ENCODE data around the gene TFDP1.

DNA sequence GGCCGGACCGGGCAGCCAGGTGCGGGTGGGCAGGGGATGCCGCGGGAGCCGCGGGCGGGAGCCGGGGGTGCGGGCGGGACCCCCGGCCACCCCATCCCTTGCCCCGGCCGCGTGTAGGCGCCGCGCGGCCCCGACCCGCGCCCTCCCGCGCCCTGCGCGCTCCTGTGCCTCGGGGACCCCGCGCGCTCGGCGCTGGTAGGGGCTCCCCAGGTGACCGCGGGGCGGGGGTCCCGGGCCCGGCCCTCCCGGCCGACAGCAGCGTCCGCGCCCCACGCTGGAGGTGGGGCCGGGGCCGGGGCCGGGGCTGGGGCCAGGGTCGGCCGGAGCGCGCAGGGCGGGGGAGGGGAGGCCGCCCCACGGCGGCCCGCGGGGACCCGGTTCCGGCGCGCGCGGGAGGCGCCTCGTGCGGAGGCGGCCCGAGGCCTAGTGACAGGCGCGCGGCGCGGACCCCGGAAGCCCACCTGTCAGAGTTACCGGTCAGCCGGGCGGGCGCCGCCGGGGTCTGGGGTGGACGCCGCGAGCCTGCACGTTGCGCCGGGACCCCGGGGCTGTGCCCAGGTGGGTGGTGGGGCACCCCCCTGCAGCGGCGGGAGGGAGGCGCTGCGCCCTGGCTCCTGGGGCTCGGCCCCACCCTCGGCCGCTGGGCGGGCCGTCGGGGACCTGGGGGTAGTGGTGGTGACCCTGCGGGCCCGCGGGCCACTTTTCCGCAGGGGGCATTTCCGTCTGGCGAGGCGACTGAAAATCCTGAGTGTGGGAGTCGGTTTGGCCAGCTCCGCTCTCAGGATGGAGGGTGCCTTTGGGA lies 518 bp downstream of the TFDP1 start:
- TF ChIP-seq CTCF (IDR thresholded peaks at IDR 0.05) (no peak), EP300 (IDR thresholded peaks at IDR 0.05; ENCODE audit: low read depth) (no peak), POLR2A (IDR thresholded peaks at IDR 0.05) (no peak), POLR2AphosphoS5 (IDR thresholded peaks at IDR 0.05) (no peak)

All from transverse colon (tissue), 4 donors.